ENCODE results near the gene RNF220.
"Not testable (repeated sequence)": the region's sequence is repeated elsewhere in the genome, so short reads cannot be mapped to it uniquely, and the experiment has no call there.

The RNF220 gene

GRCh38 chr1:44661781-44662682 lies 257.0 kb downstream of the RNF220 start:
- no peak for DNase-seq

GRCh38 chr1:44662683-44663030 lies 257.6 kb downstream of the RNF220 start:
- DNase-seq = no peak

GRCh38 chr1:44663417-44663816 lies 258.4 kb downstream of the RNF220 start:
- no peak for DNase-seq

- DNase-seq = no peak
Measured at GRCh38 chr1:44664730-44665370, 259.8 kb downstream of the RNF220 start.

GRCh38 chr1:44666719-44667118 lies 261.7 kb downstream of the RNF220 start:
- not testable (repeated sequence) for DNase-seq

GRCh38 chr1:44670751-44671640 lies 265.9 kb downstream of the RNF220 start:
- no peak for DNase-seq

GRCh38 chr1:44672254-44672955 lies 267.4 kb downstream of the RNF220 start:
- peak; percentile 31 for DNase-seq

- no peak for DNase-seq
Measured at GRCh38 chr1:44672961-44673674, 268.1 kb downstream of the RNF220 start.

- no peak for DNase-seq
Measured at GRCh38 chr1:44673675-44674112, 268.6 kb downstream of the RNF220 start.

- DNase-seq = peak; percentile 100
Measured at GRCh38 chr1:44674113-44675000, 269.3 kb downstream of the RNF220 start, which contains the start of the genes ARMH1 and TMEM53. Gene ARMH1, plus strand, starts transcription at chr1:44674714. Its CDS starts 14,984 bp downstream, at chr1:44689698. Gene TMEM53, minus strand, starts transcription at chr1:44674481. Its CDS starts 90 bp downstream, at chr1:44674391.

- no peak for DNase-seq
Measured at GRCh38 chr1:44675186-44675585, 270.1 kb downstream of the RNF220 start.

- DNase-seq = peak; percentile 96
Measured at GRCh38 chr1:44676484-44677200, 271.6 kb downstream of the RNF220 start.

- DNase-seq = peak; percentile 84
Measured at GRCh38 chr1:44677201-44677766, 272.2 kb downstream of the RNF220 start.

GRCh38 chr1:44678120-44678519 lies 273.1 kb downstream of the RNF220 start:
- no peak for DNase-seq

- no peak for DNase-seq
Measured at GRCh38 chr1:44678626-44679025, 273.6 kb downstream of the RNF220 start.

- no peak for DNase-seq
Measured at GRCh38 chr1:44679468-44679867, 274.4 kb downstream of the RNF220 start.

GRCh38 chr1:44681905-44682882 lies 277.1 kb downstream of the RNF220 start:
- DNase-seq = no peak

GRCh38 chr1:44682883-44683265 lies 277.8 kb downstream of the RNF220 start:
- no peak for DNase-seq

Measured in HCEC 1CT (cell line).